ENCODE results near the gene HS3ST3B1.
A peak's percentile ranks its signal among the peaks of the same experiment; 100 is the strongest.

HS3ST3B1 gene

GRCh38 chr17:14355556-14355955 lies 54.7 kb downstream of the HS3ST3B1 start:
- no peak for DNase-seq

GRCh38 chr17:14359163-14360020 lies 58.5 kb downstream of the HS3ST3B1 start:
- DNase-seq: peak; percentile 72

- DNase-seq: no peak
Observed at GRCh38 chr17:14360856-14361255, 60.0 kb downstream of the HS3ST3B1 start.

- no peak for DNase-seq
Observed at GRCh38 chr17:14361470-14361869, 60.6 kb downstream of the HS3ST3B1 start.

- DNase-seq: no peak
Observed at GRCh38 chr17:14361945-14362508, 61.1 kb downstream of the HS3ST3B1 start.

- no peak for DNase-seq
Observed at GRCh38 chr17:14366199-14366598, 65.3 kb downstream of the HS3ST3B1 start.

- no peak for DNase-seq
Observed at GRCh38 chr17:14372461-14372860, 71.6 kb downstream of the HS3ST3B1 start.

- DNase-seq: no peak
Observed at GRCh38 chr17:14372905-14373613, 72.2 kb downstream of the HS3ST3B1 start.

- DNase-seq: no peak
Observed at GRCh38 chr17:14373614-14374259, 72.9 kb downstream of the HS3ST3B1 start.

GRCh38 chr17:14374268-14374667 lies 73.4 kb downstream of the HS3ST3B1 start:
- no peak for DNase-seq

DNA sequence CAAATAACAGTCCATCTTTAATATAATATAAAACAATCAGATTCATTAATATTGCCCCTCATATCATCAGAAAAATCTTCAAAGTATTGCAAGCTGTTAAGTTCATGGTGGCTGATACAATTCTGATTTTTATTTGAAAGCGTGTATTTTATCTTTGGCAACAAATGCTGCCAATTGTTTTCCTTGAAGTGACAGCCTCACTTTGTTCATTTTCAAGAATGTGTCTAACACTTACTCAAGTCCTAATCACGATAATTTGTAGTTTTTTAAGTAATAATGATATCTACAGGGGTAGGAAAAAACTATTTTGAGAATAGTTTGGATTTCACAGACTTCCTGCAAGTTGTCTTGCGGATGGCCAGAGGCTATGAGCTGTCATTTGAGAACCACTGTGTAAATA lies 75.8 kb downstream of the HS3ST3B1 start:
- DNase-seq: no peak

DNA sequence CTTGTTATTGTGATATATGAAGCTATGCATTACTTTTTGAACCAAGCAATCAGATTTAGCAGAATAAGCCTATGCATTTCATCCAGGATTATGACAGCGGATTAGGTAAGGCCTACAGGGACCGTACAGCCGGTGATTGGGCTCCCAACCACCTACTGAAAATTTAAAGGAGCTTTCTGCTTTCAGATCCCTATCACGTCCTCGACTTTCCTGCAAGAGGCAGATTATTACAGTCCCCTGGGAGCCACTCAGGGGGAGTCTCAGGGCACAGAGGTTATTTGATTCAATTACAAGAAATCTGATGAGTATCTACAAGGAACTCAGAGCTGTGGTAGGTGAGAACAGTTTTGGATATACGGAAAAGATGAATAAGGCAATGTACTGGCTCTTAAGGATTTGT lies 80.7 kb downstream of the HS3ST3B1 start:
- no peak for DNase-seq

GRCh38 chr17:14387036-14387435 lies 86.2 kb downstream of the HS3ST3B1 start:
- no peak for DNase-seq

- DNase-seq: no peak
Observed at GRCh38 chr17:14389681-14390080, 88.8 kb downstream of the HS3ST3B1 start.

- DNase-seq: no peak
Observed at GRCh38 chr17:14393723-14394122, 92.8 kb downstream of the HS3ST3B1 start.

DNA sequence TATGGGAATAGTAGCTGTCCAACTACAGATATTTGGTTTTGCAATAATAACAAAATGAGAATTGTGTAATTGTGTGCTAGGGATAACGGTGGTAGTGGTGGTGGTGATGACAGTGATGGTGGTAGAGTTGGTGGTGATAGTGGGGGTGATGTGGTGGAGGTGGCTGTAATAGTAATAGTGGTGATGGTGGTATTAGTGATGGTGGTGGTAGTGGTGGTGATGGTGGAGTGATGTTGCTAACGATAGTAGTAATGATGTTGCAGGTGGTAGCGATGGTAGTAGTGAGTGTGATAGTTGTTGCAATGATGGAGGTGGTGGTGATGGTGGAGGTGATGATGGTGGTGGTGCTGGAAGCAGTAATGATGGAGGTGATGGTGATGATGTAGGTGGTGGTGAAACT lies 94.4 kb downstream of the HS3ST3B1 start:
- no peak for DNase-seq

- no peak for DNase-seq
Observed at GRCh38 chr17:14396547-14396946, 95.7 kb downstream of the HS3ST3B1 start.

DNA sequence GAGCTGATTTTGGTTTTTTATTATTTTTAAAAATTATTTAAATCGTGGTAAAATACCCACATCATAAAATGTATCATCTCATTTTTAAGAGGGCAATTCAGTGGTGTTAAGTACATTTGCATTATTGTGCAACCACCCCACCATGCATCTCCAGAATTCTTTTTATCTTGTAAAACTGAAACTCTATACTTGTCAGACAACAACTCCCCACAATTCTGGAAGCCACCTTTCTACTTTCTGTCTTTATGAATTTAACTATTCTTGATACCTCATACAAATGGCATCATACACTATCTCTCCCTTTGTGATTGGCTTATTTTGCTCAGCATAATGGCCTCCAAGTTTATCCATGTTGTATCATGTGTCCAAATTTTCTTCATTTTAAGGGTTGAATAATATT lies 97.9 kb downstream of the HS3ST3B1 start:
- DNase-seq: no peak
